Umbilical cord (tissue), 2 donors: ENCODE data around the gene AKAP11. TPM values are rescaled to one million over a fixed set of nuclear protein-coding genes. Genes with fewer than 3 reads are reported as not detected.

Experiments
- DNase-seq: peaks from one replicate; pipeline ENCODE4 v3.0.0-alpha.2; 2015; ENCODE audit warnings: low spot score
- total RNA-seq: library from RNA; depleted of rRNA; stranded (reverse); fragments of >200 nt; gene quantifications from one replicate; pipeline ENCODE4 v1.2.3, GENCODE V29; 2014; ENCODE audit warnings: low replicate concordance; ENCODE audit not compliant: insufficient read depth

The AKAP11 gene
- total RNA-seq, 1 donor from 2014 or later: 53.0 TPM

- DNase-seq: no peak
These were observed 57.3 kb downstream of the AKAP11 start for GRCh38 chr13:42329239-42329638.

DNA sequence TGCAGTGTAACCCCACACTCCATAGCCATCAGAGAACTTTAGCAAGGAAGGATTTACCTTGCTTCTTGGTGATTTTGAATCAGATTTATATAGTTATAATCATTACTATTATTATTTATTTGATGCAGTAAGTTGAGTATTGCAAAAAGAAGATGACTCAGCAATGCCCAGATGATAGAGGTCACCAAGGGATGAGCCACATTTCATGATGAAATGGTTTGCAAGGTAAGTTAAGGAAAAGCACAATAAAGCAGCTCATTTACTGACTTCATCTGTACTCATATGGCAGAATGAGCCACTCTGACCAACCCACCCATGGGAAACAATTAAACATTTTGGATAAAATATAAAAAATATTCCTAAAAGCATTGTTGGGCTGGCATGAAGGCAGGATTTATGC, 59.1 kb downstream of the AKAP11 start:
- no peak for DNase-seq

DNA sequence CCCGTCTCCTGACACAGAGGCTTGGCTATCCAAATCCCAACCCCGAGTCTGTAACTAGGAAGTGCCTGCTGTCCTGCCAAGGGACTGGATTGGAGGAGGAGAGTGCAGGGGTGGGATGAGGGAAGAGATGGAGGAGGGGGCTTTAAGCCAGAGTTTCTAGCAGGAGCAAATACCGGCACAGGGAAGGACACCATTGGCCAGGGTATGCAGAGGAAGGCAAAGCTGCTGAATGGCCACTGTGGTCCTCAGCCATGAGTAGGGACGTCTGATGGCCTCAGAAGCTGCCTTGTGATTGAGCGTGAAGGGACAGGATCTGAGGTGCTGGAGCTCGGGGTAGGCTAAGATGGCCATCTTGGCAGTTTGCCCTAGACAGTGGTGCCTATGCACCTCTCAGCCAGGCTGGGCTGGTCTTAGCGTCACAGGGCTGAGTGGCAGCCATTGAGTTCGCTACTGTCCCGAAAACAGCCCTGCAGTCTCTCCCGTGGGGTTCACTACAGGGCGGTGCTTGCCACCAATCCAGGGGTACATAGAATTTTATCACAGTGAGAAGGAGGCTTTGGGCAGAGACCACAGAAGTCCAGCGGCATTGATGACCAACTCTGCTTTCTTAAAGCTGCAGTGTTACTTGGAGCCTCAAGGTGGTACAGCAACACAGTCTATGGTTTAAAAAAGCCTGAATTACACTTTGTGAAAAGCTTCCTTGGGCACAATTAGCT, 61.8 kb downstream of the AKAP11 start:
- DNase-seq: peak; percentile 46

GRCh38 chr13:42334329-42334706, 62.4 kb downstream of the AKAP11 start:
- DNase-seq: no peak

DNA sequence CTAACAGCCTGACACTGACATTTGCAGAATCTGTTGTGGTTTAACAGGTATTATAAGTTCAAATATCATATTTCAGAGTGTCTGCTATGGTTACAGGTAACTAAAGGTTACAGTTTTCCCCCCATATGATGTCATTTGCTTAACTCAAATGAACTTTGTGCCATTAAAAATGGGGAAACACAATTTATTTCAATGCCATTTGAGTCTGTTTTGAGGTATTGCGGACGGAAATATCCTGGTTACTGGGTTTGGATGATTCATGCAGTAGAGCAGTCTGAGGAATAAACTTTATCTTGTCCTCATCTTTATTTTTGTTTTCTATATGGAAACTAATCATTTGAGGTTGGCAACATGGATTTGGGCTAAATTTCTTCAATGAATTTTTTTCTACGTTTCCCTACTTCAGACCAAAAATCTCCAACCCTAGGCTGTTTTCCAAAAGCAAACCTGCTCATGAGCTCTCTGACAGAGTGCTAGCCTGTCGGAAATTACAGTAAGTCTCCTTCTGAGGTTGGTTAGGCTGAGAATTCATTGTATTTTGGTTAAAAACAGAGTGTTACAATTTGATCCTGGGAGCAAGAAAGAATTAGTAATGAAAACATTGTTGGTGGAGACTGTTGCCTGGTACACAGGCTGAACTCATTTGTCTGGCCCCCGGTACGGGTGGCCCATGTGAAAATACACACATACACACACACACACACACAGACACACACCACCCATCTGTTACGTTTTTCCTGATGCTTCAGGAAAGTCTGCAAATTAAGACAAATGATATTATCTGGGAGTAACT, 66.1 kb downstream of the AKAP11 start:
- no peak for DNase-seq

DNA sequence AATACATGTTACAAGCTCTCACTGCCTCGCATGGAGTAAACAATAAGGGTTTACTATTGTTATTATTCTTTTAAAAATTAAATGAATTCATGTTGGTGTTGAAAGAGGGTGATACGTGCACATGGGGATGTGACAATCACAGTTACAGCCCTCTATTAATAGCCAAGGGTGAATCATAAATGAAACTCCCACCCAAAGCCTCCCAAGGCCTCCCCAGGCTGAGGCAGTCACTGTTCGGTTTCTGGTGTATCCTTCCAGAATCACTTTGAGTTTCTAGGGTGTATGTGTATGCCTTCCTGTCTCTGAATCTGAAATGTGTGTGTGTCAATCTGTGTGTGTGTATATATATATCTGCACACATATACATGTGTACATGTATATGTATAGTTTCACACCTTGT, 73.4 kb downstream of the AKAP11 start:
- no peak for DNase-seq

- DNase-seq: no peak
These were observed 76.6 kb downstream of the AKAP11 start for GRCh38 chr13:42348576-42348975.

DNA sequence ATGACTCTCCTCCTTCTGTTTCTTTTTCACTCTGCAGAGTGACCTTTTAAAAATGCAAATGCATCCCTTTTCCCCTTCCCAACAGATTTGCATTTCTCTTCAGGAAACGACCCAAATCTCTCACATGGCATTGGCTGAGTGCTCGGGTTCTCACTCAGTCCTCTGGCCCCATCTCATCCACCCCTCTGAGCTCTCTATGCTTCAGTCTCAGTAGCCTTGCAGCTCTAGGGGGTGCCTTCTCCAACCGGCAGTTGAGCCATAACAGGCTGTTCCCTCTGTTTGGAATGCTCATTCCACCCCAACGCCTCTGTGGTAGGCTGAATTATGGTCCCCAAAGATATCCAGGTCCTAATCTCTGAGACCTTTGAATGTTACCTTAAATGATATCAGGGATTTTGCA, 78.2 kb downstream of the AKAP11 start:
- no peak for DNase-seq

- DNase-seq: peak; percentile 25
These were observed 82.5 kb downstream of the AKAP11 start for GRCh38 chr13:42354241-42355091.

DNA sequence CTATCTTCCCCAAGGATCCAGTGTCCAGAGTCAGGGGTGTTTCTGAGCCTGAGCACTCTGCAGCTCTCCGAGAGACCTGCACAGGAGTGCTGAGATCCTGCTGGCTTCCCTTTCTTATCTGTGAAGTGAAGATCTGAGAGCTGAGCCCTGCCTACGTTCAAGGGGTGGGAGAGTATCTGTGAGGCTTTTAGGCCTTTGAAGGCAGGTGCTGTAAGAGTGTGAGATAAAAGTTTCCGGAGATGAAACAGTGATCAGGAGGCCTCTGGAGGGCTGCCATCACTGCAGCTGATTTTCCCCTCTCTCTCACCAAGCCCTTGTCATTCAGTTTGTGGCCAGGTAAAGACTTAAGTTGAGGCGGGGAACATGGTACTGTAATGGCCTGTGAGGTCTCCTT, 83.1 kb downstream of the AKAP11 start:
- DNase-seq: no peak

DNA sequence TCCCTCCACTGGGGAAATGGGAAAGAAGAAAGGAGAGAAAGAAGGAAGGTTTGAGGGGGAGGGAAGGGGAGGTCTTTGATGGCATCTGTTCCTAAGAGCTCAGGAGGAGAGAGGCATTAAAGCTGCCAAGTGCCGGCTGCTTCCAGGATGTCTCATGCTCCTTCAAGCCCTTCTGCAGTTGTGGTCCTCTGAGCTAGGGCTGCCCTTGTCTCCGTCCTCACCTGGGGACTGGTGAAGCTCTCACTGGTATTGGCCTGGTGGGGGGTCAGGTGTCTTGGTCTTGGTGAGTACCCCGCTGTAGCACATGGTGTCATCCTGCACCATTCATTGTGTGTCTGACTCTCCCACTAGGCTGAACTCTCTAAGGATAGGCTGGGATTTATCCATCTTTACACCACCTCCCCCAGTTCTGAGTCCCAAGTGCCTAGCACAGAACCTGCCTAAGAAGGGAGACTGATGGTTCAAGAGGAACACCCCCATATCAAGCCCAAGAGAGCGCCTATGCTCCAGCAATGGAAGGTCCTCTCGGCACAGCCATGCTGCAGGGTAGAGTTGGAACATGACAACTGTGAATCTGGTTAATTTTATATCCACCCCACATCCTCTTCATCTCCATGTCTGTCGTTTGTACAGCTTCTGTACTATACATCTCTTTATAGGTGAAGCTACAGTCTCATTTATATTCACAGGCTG, 83.7 kb downstream of the AKAP11 start:
- DNase-seq: no peak

GRCh38 chr13:42356184-42356575, 84.2 kb downstream of the AKAP11 start:
- no peak for DNase-seq

DNA sequence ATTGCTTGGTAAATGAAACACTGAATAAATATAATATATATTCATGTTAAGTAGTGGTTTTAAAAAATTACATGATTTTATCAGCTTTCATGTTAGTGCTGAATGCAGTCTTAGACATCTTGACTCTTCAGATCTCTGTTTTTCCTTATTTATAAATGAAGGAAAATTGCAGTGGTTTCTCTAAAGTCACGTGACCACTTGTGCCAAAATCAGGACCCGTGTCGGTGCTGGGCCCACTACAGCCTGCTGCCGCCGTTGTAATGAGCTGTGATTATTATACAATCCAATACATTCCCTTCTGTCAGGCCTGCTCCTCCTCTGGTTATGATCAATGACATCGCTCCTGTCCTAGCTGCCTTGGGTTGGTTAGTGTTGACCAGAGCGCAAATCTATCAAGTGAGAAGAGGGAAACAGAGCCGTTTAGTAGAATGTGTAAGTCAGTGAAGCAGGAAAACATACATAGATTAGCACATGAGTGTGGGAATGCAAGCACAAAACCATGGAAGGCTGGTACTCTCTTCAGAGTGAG, 88.2 kb downstream of the AKAP11 start:
- no peak for DNase-seq

DNA sequence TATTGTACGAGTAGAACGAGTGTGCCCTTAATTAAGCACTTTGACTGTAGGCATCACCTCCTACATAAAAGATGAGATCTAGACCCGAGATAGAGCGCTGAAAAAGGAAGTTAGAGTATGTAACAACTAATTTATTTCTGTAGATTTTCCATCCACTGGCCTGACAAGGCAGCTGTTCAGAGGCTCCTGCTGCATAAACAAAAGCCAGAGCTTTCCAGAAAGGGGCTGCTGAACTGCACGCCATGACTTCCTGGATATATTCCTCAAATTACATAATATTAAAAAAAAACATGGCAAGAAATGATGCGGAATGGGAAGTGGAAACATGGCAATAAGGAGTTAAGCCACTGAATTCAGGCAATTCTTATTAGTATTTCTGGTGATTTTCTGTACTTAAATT, 89.7 kb downstream of the AKAP11 start:
- no peak for DNase-seq

GRCh38 chr13:42363941-42364612, 92.1 kb downstream of the AKAP11 start:
- DNase-seq: no peak

GRCh38 chr13:42364613-42365000, 92.7 kb downstream of the AKAP11 start:
- no peak for DNase-seq

- DNase-seq: no peak
These were observed 95.9 kb downstream of the AKAP11 start for GRCh38 chr13:42367831-42368230.

GRCh38 chr13:42369071-42369797, 97.3 kb downstream of the AKAP11 start:
- DNase-seq: no peak

- DNase-seq: no peak
These were observed 98.3 kb downstream of the AKAP11 start for GRCh38 chr13:42370229-42370628.
